HCT116 (cell line): ENCODE results near the gene STK32B. TPM values are rescaled to one million over a fixed set of nuclear protein-coding genes. Genes with fewer than 3 reads are reported as not detected.

ENCODE experiments used
- ATAC-seq: fragments of 200-7000 bp; cut with Tn5 transposase; 2 replicates; pipeline ENCODE4 v1.9.1; 2020; ENCODE audit warnings: mild to moderate bottlenecking, moderate library complexity
- BruUV-seq: library from RNA; stranded (reverse); fragments of 400-500 nt; replicated peaks from 2 replicates; lab custom pipeline; 2021; lab: Mats Ljungman, UMichigan
- CTCF ChIA-PET: fragments of 300-600 bp; sonication (Branson Sonifier 250); formaldehyde crosslinking; loops from one replicate; lab custom pipeline; 2021; ENCODE audit warnings: antibody characterized with exemption; lab: Charles Lee
- POLR2A ChIA-PET: fragments of 300-600, 350-600 bp; sonication (Branson Sonifier 250); formaldehyde crosslinking; loops from one replicate; lab custom pipeline; 2021; ENCODE audit warnings: antibody characterized with exemption; lab: Charles Lee
- RAD21 ChIA-PET, 2 experiments: fragments of 300-600 bp; sonication (Branson Sonifier 250); formaldehyde crosslinking; loops; one replicate each; lab custom pipeline; 2023; ENCODE audit warnings: low total read pairs in 2 of 2; ENCODE audit not compliant: uncharacterized antibody in 2 of 2, unreplicated experiment in 2 of 2, low non-redundant PET in 1 of 2; lab: Charles Lee
- DNase-seq: peaks from one replicate; pipeline ENCODE4 v3.0.0-alpha.2; 2010; ENCODE audit warnings: low read depth, low spot score
- H2AFZ ChIP-seq: fragments of 200-600 bp; shearing (Covaris generic), sonication (generic); 2 replicates; pipeline ENCODE4 v1.6.1; 2017; ENCODE audit warnings: low read depth, mixed run types, mixed read lengths, antibody characterized with exemption, low read length; ENCODE audit not compliant: poor library complexity, severe bottlenecking
- H3K27ac ChIP-seq: 2 replicates; pipeline ENCODE4 v1.5.1; 2012; ENCODE audit warnings: low read depth, low read length
- H3K27me3 ChIP-seq: fragments of 200-600 bp; sonication (generic); 2 replicates; pipeline ENCODE4 v1.6.1; 2016; ENCODE audit warnings: mixed run types, low read length, mixed read lengths; ENCODE audit not compliant: insufficient read depth
- H3K36me3 ChIP-seq, 2 experiments: fragments of 200-500 bp in 1 of 2; fragments of 200-600 bp in 1 of 2; sonication (Bioruptor generic) in 1 of 2; sonication (generic) in 1 of 2; 2 replicates each; pipeline versions ENCODE4 v1.5.1 to v1.6.1; 2014 to 2016; ENCODE audit warnings: low read length in 2 of 2, inconsistent platforms in 1 of 2, mixed read lengths in 1 of 2, mixed run types in 1 of 2; ENCODE audit not compliant: insufficient read depth in 2 of 2, control insufficient read depth in 1 of 2
- H3K4me1 ChIP-seq, 2 experiments: fragments of 200-600 bp in 1 of 2; sonication (generic) in 1 of 2; 2 replicates each; pipeline versions ENCODE4 v1.5.1 to v1.6.1; 2012 to 2017; ENCODE audit warnings: low read length in 2 of 2, inconsistent platforms in 1 of 2, mild to moderate bottlenecking in 1 of 2, mixed read lengths in 1 of 2, mixed run types in 1 of 2, moderate library complexity in 1 of 2; ENCODE audit not compliant: insufficient read depth in 2 of 2, control insufficient read depth in 1 of 2
- H3K4me2 ChIP-seq: fragments of 200-600 bp; sonication (generic); 2 replicates; pipeline ENCODE4 v1.6.1; 2017; ENCODE audit warnings: mixed run types, low read length, mixed read lengths
- H3K4me3 ChIP-seq, 2 experiments: fragments of 200-600 bp in 1 of 2; sonication (generic) in 1 of 2; replicated peaks in 1 of 2; 2 replicates each; pipeline ENCODE4 v1.5.1; 2011 to 2016; ENCODE audit warnings: low read length in 2 of 2, control low read depth in 1 of 2, low read depth in 1 of 2, mild to moderate bottlenecking in 1 of 2, mixed read lengths in 1 of 2, mixed run types in 1 of 2
- H3K79me2 ChIP-seq: fragments of 200-600 bp; sonication (generic); 2 replicates; pipeline ENCODE4 v1.6.1; 2017; ENCODE audit warnings: mild to moderate bottlenecking, mixed run types, low read length, moderate library complexity, mixed read lengths; ENCODE audit not compliant: insufficient read depth
- H3K9ac ChIP-seq: fragments of 200-600 bp; sonication (generic); 2 replicates; pipeline ENCODE4 v1.6.1; 2016; ENCODE audit warnings: low read length, mixed read lengths
- H3K9me2 ChIP-seq: fragments of 200-600 bp; sonication (generic), shearing (Covaris generic); 2 replicates; pipeline ENCODE4 v1.6.1; 2017; ENCODE audit warnings: mixed run types, mild to moderate bottlenecking, moderate library complexity; ENCODE audit not compliant: insufficient read depth
- H3K9me3 ChIP-seq, 2 experiments: fragments of 200-500 bp in 1 of 2; fragments of 200-600 bp in 1 of 2; sonication (Bioruptor generic) in 1 of 2; sonication (generic) in 1 of 2; 2 replicates each; pipeline ENCODE4 v1.6.1; 2014 to 2017; ENCODE audit warnings: low read length in 2 of 2, mixed read lengths in 2 of 2, inconsistent platforms in 1 of 2, low read depth in 1 of 2, mild to moderate bottlenecking in 1 of 2, mixed run types in 1 of 2, moderate library complexity in 1 of 2; ENCODE audit not compliant: control insufficient read depth in 1 of 2, insufficient read depth in 1 of 2
- H4K20me1 ChIP-seq: fragments of 200-600 bp; sonication (generic), shearing (Covaris generic); 2 replicates; pipeline ENCODE4 v1.6.1; 2017; ENCODE audit warnings: mixed run types, mild to moderate bottlenecking, moderate library complexity; ENCODE audit not compliant: insufficient read depth
- CBX3 ChIP-seq: IDR thresholded peaks from 2 replicates; pipeline ENCODE4 v1.6.1; 2012; ENCODE audit warnings: low read depth
- CTCF ChIP-seq, 3 experiments: fragments of 200-600 bp in 1 of 3; sonication (generic) in 1 of 3; IDR thresholded peaks in 2 of 3; conservative IDR thresholded peaks in 1 of 3; 2 replicates each; pipeline ENCODE4 v1.5.1; 2012 to 2017; ENCODE audit warnings: low read depth in 2 of 3, low read length in 2 of 3, antibody characterized with exemption in 1 of 3, borderline replicate concordance in 1 of 3, control low read depth in 1 of 3, mild to moderate bottlenecking in 1 of 3, mixed read lengths in 1 of 3, mixed run types in 1 of 3, moderate library complexity in 1 of 3; ENCODE audit not compliant: insufficient read depth in 1 of 3
- ELF1 ChIP-seq: IDR thresholded peaks from 2 replicates; pipeline ENCODE4 v1.6.1; 2012; ENCODE audit warnings: low read depth, borderline replicate concordance
- JUND ChIP-seq: IDR thresholded peaks from 2 replicates; pipeline ENCODE4 v1.6.1; 2012
- MAX ChIP-seq: IDR thresholded peaks from 2 replicates; pipeline ENCODE4 v1.6.1; 2012
- POLR2A ChIP-seq: IDR thresholded peaks from 2 replicates; pipeline ENCODE4 v1.7.0; 2011; ENCODE audit warnings: borderline replicate concordance; ENCODE audit not compliant: insufficient read depth, insufficient read length; ENCODE audit errors: extremely low read depth
- POLR2AphosphoS5 ChIP-seq: IDR thresholded peaks from 2 replicates; pipeline ENCODE4 v1.6.1; 2011; ENCODE audit warnings: mild to moderate bottlenecking, low read depth, low read length, moderate library complexity
- RAD21 ChIP-seq: IDR thresholded peaks from 2 replicates; pipeline ENCODE4 v1.6.1; 2012; ENCODE audit warnings: low read depth, mild to moderate bottlenecking
- REST ChIP-seq: IDR thresholded peaks from 2 replicates; pipeline ENCODE4 v1.6.1; 2012; ENCODE audit warnings: low read depth
- SIN3A ChIP-seq: IDR thresholded peaks from 2 replicates; pipeline ENCODE4 v1.6.1; 2012; ENCODE audit warnings: low read depth
- SP1 ChIP-seq: IDR thresholded peaks from 2 replicates; pipeline ENCODE4 v1.6.1; 2012; ENCODE audit warnings: low read depth
- TCF7L2 ChIP-seq: IDR thresholded peaks from 2 replicates; pipeline ENCODE4 v1.7.0; 2011; ENCODE audit warnings: borderline replicate concordance, inconsistent platforms; ENCODE audit not compliant: insufficient read depth, insufficient read length; ENCODE audit errors: extremely low read depth
- ZFX ChIP-seq: fragments of 450-650 bp; IDR thresholded peaks from 2 replicates; pipeline ENCODE4 v1.6.1; 2017
- intact Hi-C: fragments of 100-400 bp; cut with micrococcal nuclease; formaldehyde crosslinking; loops from 2 replicates; pipeline ENCODE4 v1.10.0; 2022
- total RNA-seq: library from RNA; stranded (reverse); gene quantifications from one replicate; pipeline ENCODE4 v1.2.1, GENCODE V29; 2021; ENCODE audit not compliant: unreplicated experiment

STK32B gene
- total RNA-seq, 1 experiment from 2014 or later: not detected

GRCh38 chr4:5389756-5390310 is 338.6 kb downstream of the STK32B start:
- CTCF ChIA-PET: interaction anchor here (1.2 kb wide), 1 partner anchor 423 kb away, joined by 5 read pairs; no protein-coding TSS in a partner anchor
- intact Hi-C loops: no loop called here
- Histone ChIP-seq H3K4me1 (no peaks in the 10 kb centered on the region), H2AFZ (no peak overlapping the region), H3K4me3 (no peak overlapping the region), H3K36me3 (no peaks in the 10 kb centered on the region), H3K9me3 (no peaks in the 10 kb centered on the region), H3K27me3 (0 out of 2 replicates have a peak, but pooled peaks cover 10% of the 10 kb centered on the region), H3K9me2 (no peaks in the 10 kb centered on the region), H3K27ac (no peak overlapping the region), H3K9ac (no peak overlapping the region), H3K79me2 (no peaks in the 10 kb centered on the region), H3K4me2 (no peak overlapping the region), H4K20me1 (no peaks in the 10 kb centered on the region)
- no peak for DNase-seq
- ATAC-seq: peak; percentile 56
- RAD21 ChIA-PET: no interaction called here
- POLR2A ChIA-PET: no interaction called here
- BruUV-seq: no TSS peak
- TF ChIP-seq TCF7L2 (no peak), RAD21 (peak; percentile 35; the same call in 1 of the 2 replicates), MAX (no peak), CTCF (IDR thresholded peaks at IDR 0.05 in 2 of 3, conservative IDR thresholded peaks at IDR 0.05 in 1 of 3; ENCODE audit: borderline replicate concordance in 1 of 3, insufficient read depth in 1 of 3, low read depth in 2 of 3, low read length in 2 of 3) (peak in 2 of 3 experiments; percentile 21 to 29; a peak in 3 of 6 replicates), CBX3 (no peak), POLR2AphosphoS5 (no peak), ELF1 (no peak)

- Histone ChIP-seq H3K9me3 (no peaks in the 10 kb centered on the region), H4K20me1 (no peaks in the 10 kb centered on the region), H3K4me3 (no peak overlapping the region), H3K4me1 (no peaks in the 10 kb centered on the region), H3K4me2 (no peak overlapping the region), H3K79me2 (no peaks in the 10 kb centered on the region), H3K27me3 (peaks cover 14% of the 10 kb centered on the region; the same call in 1 of the 2 replicates), H2AFZ (no peak overlapping the region), H3K9ac (no peak overlapping the region), H3K36me3 (no peaks in the 10 kb centered on the region), H3K9me2 (no peaks in the 10 kb centered on the region), H3K27ac (no peak overlapping the region)
- intact Hi-C loops: no loop called here
- ChIA-PET RAD21 (no interaction called here), CTCF (no interaction called here), POLR2A (no interaction called here)
- BruUV-seq: no TSS peak
- DNase-seq: no peak
- no peak for ATAC-seq
- TF ChIP-seq SP1 (no peak), POLR2A (no peak), CBX3 (no peak), JUND (no peak), TCF7L2 (no peak), SIN3A (no peak), ZFX (no peak), REST (no peak)
Observed at GRCh38 chr4:5391492-5391891, 340.2 kb downstream of the STK32B start.
